NCI-H510A treated with DMSO at 0.1 percent for 48 hours (cell line): ENCODE data around the gene ALK.

ENCODE experiments used
- DNase-seq: peaks from one replicate; lab custom pipeline; 2025; lab: John Stamatoyannopoulos, UW

ALK gene

DNA sequence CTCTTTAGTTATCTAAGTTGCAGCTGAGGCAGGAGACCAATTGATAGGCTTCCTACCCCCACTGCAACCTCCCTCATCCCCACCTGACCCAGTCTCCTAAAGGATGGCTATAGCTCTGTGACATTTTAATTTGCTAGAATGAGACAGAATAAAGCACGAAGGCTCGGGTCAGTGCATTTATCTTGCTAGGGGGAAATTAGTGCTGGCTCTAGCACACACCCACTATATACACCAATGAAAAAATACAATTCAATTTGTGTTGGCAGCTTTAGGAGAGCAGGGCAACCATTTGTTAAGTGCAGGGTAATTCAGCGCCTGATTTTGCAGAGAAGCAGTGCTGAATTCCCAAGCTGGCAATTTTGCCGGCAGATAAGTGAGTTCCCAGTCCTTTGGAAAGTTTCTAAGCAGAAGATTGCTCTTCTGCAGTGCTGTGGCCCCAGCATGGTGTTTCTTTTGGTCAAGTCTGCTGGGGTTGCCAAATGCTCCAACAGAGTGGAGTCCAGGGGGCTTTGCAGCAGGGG lies 346.0 kb downstream of the ALK start:
- DNase-seq = no peak

DNA sequence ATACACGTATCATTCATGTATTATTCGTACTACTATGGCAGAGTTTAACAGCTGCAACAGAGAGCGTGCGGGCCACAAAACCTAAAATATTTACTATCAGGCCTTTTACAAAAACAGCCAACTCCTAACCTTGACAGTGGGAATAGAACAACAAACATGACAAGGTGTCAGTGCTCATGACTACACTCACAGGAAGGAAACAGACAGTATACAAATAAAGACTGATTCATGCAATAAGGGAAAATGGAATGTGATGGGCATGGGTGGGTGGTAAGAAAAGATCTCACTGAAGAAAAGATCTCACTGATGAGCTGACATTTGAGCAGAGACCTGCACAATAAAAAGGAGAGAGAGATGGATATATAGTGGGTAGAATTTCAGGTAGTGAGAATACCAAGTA lies 347.8 kb downstream of the ALK start:
- DNase-seq = no peak

DNA sequence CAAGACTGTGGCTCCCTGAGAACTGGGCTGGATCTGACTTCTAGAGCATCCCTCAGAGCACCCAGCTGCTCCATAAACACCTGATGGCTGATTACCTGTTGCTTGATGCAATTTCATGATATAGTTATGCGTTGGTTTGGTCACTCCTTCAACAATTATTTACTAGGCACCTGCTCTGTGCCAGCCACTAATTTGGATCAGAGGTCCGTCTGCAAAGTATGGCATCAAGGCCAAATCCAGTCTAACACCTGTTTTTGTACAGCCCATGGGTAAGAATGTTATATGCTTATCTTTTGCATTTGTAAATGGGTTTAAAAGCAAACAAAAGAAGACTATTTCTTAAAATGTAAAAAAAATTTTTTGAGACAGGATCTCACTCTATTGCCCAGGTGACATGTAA lies 348.2 kb downstream of the ALK start:
- no peak for DNase-seq

DNA sequence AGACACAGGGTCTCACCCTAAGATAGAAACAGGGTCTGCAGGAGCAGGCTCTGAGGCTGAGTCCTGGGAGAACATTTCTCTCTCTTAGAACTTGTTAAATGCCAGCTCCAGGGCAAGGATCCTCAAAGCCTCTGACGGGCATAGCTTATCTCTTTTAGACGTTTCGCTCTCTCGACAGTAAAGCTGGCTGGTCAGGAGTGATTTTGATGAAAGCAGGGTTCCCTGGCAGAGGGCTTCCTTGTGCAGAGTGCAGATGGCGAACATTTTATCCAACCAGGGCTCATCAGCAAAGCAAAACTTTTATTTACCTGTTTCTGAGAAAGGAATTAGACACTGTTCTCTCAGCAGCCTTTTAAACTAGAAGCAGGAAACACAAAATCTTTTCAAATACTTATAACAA lies 350.8 kb downstream of the ALK start:
- DNase-seq = no peak

DNA sequence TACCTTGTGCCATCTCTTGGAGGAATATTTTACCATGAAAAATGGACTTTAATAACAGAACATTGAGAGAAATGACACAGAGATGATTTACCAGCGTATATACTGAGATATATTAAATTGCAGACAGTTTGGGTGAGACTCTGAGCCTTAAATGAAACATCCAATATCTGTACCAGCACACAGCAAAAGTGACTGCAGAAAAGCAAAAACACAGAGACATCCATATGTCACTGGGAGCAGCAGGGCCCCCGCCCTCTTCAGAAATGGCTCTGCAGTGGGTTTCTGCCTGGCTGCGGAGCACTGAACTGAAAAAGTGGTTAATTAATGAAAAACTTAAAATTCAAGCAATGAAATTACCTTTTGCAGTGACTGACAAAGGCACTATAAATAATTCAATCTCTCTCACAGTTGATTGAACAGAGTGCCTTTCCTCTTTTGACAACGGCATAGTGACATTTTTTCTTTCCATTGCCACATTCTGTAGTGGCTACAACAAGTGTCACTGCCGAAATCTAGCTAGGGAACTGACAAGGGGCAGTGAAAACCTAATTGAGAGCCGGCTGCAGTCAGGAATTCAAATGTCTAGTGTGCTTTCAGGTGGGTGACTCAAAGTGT lies 353.4 kb downstream of the ALK start:
- no peak for DNase-seq

DNA sequence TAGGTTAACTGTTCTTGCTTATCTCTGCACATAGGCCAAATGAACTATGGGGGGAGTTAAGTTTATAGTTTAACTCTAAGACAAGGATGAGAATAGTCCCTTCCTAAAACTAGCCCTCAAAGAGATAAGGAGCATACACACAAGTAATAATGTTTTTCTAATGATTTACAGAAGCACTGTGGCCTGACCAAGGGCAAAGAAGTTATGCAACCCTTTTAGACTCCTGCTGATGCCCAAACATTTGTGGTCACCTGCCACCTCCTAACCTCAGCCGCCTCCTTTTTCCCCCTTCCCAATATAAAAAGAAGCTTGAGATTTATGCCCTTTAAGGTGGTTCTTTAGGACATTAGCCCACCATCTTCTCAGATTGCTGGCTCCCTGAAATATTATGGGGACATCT lies 357.7 kb downstream of the ALK start:
- DNase-seq = no peak

DNA sequence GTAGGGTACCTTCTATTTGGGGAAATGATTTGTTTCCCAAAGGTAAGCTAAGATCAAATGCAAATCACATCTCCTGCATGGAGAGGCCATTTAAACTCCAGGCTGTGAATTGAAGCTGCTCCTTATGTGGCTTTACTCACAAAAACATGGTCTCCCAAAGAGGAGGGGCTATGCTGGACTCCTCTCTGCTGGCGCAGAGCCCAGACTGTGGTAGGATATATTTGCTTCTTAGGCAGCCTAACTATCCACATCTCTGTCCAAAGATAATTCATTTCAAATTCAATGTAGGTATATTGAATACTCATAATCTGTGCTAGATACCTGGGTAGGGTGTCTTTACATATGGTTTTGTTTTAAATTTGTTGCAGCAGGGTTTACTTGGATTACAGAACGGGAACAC lies 358.5 kb downstream of the ALK start:
- no peak for DNase-seq

DNA sequence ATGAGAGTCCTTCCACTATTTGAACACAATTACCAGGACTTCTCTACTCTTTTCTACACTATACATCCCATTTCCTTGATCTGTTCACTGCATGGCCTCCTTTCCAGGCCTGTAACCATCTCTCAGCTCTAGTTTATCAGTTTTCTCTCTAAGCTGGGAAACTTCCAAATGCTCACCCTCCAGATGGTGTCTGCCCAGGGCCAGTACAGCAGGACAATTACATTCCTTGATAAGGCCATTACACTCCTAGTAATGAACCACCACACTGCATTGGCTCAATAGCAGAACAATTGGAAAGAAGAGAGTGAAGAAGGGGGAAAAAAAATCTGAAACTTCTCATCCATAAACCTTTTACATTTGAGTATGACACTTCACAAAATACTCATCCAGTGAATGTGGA lies 359.1 kb downstream of the ALK start:
- DNase-seq = no peak

DNA sequence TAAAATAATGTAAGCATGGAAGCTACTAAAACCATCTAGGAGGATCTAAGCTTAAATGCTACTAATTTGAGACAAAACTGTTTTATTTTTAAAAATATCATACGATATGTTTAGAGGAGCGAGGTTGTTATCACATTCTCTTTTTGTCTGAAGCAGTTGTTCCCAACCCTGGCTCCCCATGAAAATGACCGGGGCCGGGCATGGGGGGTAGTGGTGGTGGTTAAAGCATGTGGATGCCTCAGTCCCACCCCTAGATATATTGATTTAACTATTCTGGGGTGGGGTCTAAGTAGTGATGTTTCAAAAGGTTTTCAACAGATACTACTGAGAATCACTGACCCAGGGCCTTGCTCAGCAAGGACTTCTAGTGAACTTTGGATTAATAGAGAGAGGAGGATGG lies 359.8 kb downstream of the ALK start:
- DNase-seq = no peak

DNA sequence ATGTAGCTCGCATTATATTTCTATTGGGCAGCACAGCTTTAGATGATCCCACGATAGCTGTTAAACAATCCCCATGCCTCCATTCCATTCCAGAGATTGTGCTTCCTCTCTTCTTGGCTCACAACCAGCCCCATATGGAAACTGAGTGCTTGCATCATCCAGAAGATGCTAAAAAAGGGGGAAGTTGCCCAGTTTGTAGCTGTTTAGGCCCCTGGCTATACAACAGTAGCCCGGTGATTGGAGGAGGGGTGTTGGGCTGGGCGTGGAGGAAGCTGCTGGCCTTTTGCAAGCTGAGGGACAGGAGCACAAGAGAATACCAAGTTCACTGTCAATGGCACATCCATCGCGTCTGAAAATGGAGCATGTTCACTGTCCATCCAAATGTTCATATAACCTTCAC lies 360.2 kb downstream of the ALK start:
- DNase-seq = no peak

DNA sequence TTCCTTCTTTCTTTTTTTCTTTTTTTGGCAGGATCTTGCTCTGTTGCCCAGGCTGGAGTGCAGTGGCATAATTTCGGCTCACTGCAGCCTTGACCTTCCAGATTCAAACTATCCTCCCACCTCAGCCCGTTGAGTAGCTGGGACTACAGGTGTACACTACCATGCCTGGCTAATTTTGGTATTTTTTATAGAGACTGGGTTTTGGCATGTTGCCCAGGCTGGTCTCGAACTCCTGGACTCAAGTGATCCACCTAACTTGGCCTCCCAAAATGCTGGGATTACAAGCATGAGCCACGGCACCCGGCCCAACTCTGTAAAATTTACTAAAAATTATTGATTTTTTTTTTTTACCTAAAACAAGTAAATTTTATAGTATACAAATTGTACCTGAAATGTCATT lies 360.8 kb downstream of the ALK start:
- DNase-seq = no peak

DNA sequence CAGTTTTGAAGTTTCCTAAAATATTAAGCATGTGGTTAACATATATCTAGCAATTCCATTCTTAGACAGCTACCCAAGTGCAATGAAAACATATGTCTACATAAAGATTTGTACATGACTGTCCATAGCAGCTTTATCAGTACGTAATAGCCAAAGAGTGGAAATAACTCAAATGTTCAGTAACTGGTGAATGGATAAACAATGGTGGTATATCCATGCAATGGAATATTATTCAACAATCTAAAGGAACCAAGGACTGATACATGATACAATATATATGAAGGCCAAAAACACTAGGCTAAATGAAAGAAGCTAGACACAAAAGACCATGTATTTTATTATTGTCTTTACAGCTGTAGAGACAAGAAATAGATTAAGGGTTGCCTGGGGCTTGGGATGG lies 361.4 kb downstream of the ALK start:
- no peak for DNase-seq

DNA sequence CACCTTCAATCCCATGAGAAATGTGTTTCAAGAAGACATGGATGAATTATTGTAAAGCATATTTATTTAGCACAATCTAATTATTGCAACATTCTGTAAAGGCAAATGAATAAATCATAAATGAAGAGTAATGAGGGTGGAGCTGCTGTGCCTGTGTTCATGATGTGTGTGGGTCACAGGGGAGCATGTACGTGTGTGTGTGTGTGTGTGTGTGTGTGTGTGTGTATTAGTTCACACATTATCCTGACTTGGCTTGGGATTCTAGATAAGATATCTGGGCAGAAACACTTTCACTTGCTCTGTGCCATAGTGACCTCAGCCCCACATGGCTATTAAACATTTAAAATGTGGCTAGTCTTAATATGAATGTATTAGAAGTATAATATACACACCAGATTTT lies 361.8 kb downstream of the ALK start:
- DNase-seq = no peak

DNA sequence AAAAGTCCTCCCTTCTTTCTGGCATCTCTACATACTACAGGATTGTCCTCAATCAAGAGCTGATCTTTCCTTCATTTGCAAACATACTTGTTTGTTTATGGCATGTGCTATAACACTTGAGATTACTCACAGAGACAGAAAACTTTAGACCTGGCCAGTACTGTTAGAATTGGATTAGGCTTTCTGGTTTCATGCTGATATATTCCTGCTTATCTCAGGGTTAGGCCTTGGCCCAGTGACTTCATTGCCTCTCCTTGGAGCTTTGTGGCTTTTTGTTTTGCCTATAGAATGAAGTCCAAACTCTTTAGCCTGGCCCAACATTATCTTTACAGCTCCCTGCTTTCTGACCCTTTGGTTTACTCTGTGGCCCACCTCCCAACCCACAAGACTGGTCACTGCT lies 363.3 kb downstream of the ALK start:
- DNase-seq = no peak

DNA sequence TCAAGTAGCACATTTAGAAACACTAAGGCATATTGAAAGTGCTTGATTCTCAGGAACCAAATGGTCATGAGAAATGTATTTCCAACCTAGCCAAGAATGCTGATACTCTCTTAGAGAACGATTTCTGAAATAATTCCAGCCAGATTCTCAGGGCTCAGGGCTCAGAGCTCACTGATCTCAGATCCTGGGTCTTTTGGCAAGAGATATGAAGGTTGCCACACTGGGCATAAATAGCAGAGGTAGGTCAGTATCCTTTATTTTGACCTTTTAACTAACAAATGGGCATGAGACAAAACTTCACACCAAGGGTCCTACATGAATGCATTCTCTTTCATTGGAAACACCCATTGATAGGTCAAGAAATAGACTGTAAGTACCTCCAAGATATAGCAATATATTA lies 364.1 kb downstream of the ALK start:
- no peak for DNase-seq

DNA sequence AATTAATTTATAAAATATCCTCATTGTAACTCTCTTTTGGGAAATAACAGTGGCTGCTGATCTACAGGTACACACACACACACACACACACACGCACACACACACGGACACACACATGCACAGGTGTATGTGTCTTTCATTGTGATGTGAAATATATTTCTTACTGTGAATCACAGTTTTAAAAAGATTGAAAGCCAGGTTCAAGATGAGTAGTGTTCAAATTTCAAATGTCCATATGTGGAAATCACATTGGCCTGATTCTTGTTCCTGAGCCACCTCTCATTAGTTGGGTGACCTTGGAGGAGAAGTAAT lies 372.4 kb downstream of the ALK start:
- no peak for DNase-seq

DNA sequence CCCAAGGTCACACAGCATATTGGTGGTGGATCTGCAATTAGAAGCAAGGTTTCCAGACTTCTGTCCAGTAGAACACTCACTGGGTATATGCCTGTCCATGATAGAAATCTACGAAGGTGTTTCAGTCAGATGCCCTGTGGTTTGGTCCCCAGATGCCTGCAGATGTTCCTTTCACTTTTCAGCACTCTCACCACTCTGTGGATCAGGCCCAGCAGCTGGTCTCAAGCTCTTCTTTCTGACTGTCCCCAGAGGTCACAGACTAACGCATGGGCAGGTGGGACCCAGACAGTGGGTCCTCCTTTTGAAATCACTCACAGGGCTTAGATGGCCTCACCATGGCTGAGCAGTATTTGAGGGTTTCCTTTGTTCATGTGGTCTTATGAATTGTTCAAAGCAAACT lies 376.5 kb downstream of the ALK start:
- DNase-seq = no peak

DNA sequence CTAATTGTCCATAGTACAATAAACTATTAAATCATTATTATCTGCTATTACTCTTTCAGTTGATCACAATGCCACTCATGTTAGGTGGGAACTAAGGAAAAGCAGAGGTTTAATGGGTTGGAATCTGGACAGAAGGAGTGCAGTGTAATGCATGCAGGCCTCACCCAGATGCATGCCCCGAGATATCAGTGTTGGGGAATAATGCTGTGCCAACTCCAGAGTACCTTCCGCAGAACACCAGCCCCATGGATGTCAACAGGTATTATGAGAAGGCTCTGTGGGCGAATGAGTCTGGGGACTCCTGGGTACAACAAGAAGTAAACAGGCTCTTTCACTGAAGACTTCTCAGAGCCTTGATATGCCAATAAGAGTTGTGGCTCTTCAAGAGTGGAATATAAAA lies 377.4 kb downstream of the ALK start:
- DNase-seq = no peak

DNA sequence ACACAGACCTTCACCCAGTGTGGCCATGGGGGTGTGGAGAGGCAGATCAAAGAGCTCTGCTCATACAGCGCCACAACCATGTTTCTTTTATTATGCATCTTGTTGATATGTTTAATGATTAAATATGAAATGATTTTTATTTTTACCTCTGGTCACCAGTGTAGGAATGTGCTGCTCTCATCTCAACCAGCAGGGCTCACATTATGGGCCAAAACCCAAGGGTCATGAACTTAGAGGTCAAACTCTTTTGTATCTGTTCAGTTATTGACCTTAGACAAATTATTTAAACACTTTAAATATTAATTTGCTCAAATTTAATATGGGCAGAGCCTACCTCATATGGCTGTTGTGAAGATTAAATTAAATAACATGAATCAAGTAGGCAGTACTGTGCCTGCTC lies 386.2 kb downstream of the ALK start:
- DNase-seq = no peak

DNA sequence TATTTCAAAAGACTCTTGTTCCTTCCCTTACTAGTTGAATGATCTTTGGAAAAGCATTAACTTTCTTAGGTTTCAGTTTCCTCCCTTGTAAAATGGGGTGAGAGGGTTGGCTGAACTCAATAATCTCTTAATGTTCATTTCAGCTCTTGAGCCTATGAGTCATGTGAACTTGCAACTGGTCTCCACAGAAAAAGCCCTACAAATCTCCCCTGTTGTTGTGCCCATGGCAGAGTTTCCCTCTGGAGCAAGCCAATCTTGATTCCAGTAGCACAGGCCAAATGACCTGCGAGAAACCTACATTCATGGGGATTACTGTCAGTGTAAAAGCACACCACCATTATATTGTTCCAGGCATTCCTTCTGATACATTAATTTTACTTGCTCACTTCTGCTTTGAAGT lies 388.9 kb downstream of the ALK start:
- DNase-seq = no peak

DNA sequence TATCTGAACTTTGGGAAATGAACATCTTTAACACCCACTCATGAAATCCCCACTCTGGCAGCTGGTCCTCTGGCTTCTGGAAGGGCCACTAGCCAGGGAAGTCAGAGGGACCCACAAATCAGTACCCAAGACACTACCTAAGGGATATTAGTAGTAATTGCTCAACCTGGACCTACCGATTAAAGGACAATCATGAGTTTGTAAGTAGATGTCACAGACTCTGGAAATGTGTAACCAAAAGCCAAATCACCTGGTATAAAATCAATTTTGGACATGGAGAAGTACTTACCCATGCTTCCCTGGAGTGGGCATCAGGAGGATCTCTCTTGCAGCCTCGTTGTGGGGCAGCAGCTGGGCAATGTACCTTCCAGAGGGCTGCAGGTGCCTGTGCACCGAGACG lies 389.8 kb downstream of the ALK start:
- DNase-seq = no peak

DNA sequence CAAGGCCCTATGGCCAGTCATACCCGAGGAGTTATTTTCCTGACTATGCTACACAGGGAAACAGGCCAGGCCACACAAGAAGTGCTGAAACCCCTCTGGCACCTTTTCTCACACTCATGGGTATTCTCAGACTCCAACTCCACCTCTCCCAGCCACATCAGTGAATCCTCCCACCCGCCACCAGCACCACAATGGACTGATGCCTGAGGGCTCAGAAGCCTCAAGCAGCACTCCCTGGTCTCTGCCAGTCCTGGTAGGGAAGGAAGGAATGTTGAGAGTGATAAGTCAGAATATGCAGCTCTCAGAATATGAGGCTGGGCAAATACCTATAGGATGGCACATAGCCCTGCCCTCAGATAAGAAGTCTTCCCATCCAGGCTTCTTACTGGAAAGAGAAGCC lies 391.1 kb downstream of the ALK start:
- DNase-seq = no peak

DNA sequence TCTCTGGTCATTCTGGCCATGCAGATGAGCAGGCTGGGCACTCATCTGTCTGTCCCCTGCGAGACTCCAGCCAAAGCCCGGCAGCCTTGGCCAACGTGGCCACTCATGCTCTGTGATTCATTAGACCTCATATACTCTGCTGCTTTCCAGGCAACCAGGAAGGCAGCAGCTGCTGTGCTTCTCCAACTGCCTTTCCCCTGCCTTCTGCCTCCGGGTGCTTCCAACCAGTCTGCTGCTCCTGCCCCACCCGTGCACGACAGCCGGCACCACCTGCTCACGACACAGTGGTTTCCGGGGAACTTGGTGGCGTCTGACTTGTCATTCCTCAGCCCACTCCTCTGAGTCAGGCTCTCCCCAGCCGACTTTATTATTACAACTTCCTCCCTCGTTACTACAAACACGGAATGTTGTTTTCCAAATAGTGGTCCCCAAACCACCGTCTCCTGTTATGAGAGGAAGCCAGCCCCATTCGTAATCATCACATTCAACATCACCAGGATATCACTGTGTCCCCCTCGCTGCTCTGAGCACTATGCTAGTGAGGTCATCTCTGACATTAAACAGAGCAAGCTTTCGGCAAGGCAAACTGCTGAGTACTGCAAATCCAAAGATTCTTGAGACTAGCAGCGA lies 392.4 kb downstream of the ALK start:
- DNase-seq = peak; percentile 2

DNA sequence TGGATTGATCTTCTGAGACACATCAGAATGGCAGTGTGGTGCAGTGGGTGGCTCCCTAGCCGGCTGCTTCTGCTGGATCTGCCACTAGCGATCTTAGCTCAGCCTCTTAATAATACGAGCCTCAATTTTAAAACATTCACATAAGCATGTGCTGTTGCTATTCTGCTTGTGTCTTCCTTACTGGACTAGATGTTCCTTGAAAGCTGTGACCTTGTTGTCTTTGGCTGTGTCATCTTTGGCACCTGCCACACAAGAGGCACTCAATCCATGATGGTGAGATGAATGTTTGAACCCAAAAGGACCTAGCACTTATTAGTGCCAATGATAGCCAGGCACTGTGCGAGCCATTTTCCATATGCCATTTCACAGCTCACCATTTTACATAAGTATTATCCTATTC lies 393.0 kb downstream of the ALK start:
- DNase-seq = no peak

DNA sequence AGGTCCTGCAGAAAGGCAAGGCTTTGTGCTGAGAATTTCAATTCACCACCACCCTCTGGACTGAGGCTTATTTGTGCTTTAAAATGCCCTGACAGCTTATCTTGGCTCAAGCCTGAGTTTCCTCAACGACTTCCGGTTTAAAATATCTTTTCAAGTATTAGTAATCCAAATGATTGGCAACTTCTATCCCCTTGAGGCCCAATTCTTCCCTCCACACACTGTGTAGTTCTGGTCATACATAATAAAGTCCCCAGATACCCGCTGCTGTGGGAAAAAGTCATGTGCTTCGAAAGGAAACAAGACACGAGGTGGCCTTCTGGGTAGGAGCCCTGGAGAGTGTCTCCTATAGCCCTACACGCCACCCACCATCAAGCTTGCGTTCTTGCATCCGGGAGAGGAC lies 393.4 kb downstream of the ALK start:
- no peak for DNase-seq
